HG03521 (cell line): ENCODE measurements around the gene FILIP1L.
"Not testable (repeated sequence)": the region's sequence is repeated elsewhere in the genome, so short reads cannot be mapped to it uniquely, and the experiment has no call there.

Experiments
- ATAC-seq: cut with Tn5 transposase; IDR thresholded peaks from one replicate; pipeline ENCODE4 v1.9.1; 2021; ENCODE audit warnings: mild to moderate bottlenecking, moderate library complexity; ENCODE audit not compliant: unreplicated experiment

FILIP1L gene

GRCh38 chr3:99852851-99853250 is 261.4 kb downstream of the FILIP1L start:
- ATAC-seq: no peak

GRCh38 chr3:99851955-99852354 is 262.3 kb downstream of the FILIP1L start:
- no peak for ATAC-seq

GRCh38 chr3:99850608-99851007 is 263.7 kb downstream of the FILIP1L start:
- no peak for ATAC-seq

GRCh38 chr3:99848433-99848832 is 265.9 kb downstream of the FILIP1L start:
- ATAC-seq: no peak

GRCh38 chr3:99846477-99847160 is 267.7 kb downstream of the FILIP1L start:
- no peak for ATAC-seq

GRCh38 chr3:99845999-99846398 is 268.3 kb downstream of the FILIP1L start:
- ATAC-seq: no peak

GRCh38 chr3:99845331-99845730 is 269.0 kb downstream of the FILIP1L start:
- ATAC-seq: no peak

- ATAC-seq: no peak
Measured at GRCh38 chr3:99843590-99844258, 270.6 kb downstream of the FILIP1L start.

GRCh38 chr3:99842826-99843589 is 271.3 kb downstream of the FILIP1L start:
- ATAC-seq: no peak

- ATAC-seq: not testable (repeated sequence)
Measured at GRCh38 chr3:99841949-99842348, 272.4 kb downstream of the FILIP1L start.

- no peak for ATAC-seq
Measured at GRCh38 chr3:99839613-99840012, 274.7 kb downstream of the FILIP1L start.

GRCh38 chr3:99838755-99839154 is 275.5 kb downstream of the FILIP1L start:
- no peak for ATAC-seq

- no peak for ATAC-seq
Measured at GRCh38 chr3:99837715-99838114, 276.6 kb downstream of the FILIP1L start.

GRCh38 chr3:99836681-99837080 is 277.6 kb downstream of the FILIP1L start:
- ATAC-seq: no peak

- no peak for ATAC-seq
Measured at GRCh38 chr3:99834211-99834957, 279.9 kb downstream of the FILIP1L start.

GRCh38 chr3:99833617-99834205 is 280.6 kb downstream of the FILIP1L start:
- ATAC-seq: no peak

- ATAC-seq: no peak
Measured at GRCh38 chr3:99829844-99830243, 284.5 kb downstream of the FILIP1L start.

- ATAC-seq: no peak
Measured at GRCh38 chr3:99825004-99825640, 289.2 kb downstream of the FILIP1L start.

GRCh38 chr3:99823723-99824711 is 290.3 kb downstream of the FILIP1L start:
- ATAC-seq: no peak
